GM12864 (cell line): ENCODE results near the gene WNK4.

Experiments used
- DNase-seq: peaks from one replicate; pipeline ENCODE4 v3.0.0-alpha.2; 2011; ENCODE audit warnings: low read depth
- H3K4me3 ChIP-seq: 2 replicates; pipeline ENCODE4 v1.5.1; 2011; ENCODE audit warnings: mild to moderate bottlenecking, low read depth, low read length, control low read depth
- TF ChIP-seq, protein P1 (sequence below): IDR thresholded peaks from 2 replicates; pipeline ENCODE4 v1.5.1; 2011; ENCODE audit warnings: low read depth, mild to moderate bottlenecking, moderate library complexity, low read length, control low read depth, inconsistent platforms; ENCODE audit errors: missing control alignments

WNK4 gene

GRCh38 chr17:42773290-42774035 is 6.9 kb upstream of the WNK4 start, which contains the start of gene VPS25:
TSS of gene VPS25 (plus strand) at chr17:42773449. CDS start at chr17:42773476, 27 bp downstream.
- TF ChIP-seq, protein P1, sequence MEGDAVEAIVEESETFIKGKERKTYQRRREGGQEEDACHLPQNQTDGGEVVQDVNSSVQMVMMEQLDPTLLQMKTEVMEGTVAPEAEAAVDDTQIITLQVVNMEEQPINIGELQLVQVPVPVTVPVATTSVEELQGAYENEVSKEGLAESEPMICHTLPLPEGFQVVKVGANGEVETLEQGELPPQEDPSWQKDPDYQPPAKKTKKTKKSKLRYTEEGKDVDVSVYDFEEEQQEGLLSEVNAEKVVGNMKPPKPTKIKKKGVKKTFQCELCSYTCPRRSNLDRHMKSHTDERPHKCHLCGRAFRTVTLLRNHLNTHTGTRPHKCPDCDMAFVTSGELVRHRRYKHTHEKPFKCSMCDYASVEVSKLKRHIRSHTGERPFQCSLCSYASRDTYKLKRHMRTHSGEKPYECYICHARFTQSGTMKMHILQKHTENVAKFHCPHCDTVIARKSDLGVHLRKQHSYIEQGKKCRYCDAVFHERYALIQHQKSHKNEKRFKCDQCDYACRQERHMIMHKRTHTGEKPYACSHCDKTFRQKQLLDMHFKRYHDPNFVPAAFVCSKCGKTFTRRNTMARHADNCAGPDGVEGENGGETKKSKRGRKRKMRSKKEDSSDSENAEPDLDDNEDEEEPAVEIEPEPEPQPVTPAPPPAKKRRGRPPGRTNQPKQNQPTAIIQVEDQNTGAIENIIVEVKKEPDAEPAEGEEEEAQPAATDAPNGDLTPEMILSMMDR = no peak
- peak within 1 kb of the TSS; percentile 93 for H3K4me3 ChIP-seq
- DNase-seq = peak; percentile 60

- TF ChIP-seq, protein P1 = no peak
- DNase-seq = no peak
- peak overlapping the region; percentile 93 for H3K4me3 ChIP-seq
Measured at GRCh38 chr17:42774066-42774745, 6.2 kb upstream of the WNK4 start.

- no peak for DNase-seq
- H3K4me3 ChIP-seq = no peak overlapping the region
- TF ChIP-seq, protein P1 = peak; percentile 8
Measured at GRCh38 chr17:42775534-42776098, 4.8 kb upstream of the WNK4 start.

GRCh38 chr17:42778570-42778969 is 1.8 kb upstream of the WNK4 start:
- H3K4me3 ChIP-seq = no peak overlapping the region
- TF ChIP-seq, protein P1 = no peak
- DNase-seq = no peak

DNA sequence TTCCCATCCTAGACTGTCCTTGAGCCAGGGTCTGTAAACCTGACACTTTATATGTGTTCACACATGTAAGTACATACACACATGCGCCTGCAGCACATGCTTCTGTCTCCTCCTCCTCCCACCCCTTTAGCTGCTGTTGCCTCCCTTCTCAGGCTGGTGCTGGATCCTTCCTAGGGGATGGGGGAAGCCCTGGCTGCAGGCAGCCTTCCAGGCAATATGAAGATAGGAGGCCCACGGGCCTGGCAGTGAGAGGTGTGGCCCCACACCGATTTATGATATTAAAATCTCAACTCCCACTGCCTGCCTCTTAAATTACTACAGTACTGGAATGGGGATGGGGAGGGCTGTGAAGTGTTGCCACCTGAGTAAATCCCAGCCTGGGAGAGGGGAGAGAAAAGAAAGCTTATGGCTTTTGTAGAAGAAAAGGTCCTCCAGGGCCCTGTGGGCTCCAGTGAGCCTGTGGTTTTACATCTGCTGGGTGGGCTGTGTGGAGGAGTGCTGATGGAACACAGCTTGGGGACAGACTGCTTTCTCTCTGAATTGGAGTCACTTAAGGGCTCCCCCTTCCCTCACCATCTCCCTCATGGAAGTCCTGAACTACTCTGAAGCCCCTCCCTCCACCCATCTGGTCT is 990 bp upstream of the WNK4 start:
- DNase-seq = no peak
- H3K4me3 ChIP-seq = no peak overlapping the region
- TF ChIP-seq, protein P1 = no peak

- H3K4me3 ChIP-seq = no peak overlapping the region
Measured at GRCh38 chr17:42780851-42781638, 635 bp downstream of the WNK4 start.

More at GRCh38 chr17:42780851-42781638, 635 bp downstream of the WNK4 start:
- no peak for DNase-seq
- TF ChIP-seq, protein P1 = no peak
